ENCODE measurements around the gene DMD.

GRCh38 chrX:31093639-31093975 is 2117.7 kb downstream of the DMD start:
- TF ChIP-seq CTCF (conservative IDR thresholded peaks at IDR 0.05) (no peak), ZFX (IDR thresholded peaks at IDR 0.05) (no peak)

Measured in C4-2B (cell line).